GM19438 (cell line): ENCODE results near the gene FARP1.

Experiments
- ATAC-seq: cut with Tn5 transposase; IDR thresholded peaks from one replicate; pipeline ENCODE4 v1.9.1; 2021; ENCODE audit warnings: low read depth; ENCODE audit not compliant: unreplicated experiment

FARP1 gene

GRCh38 chr13:98200211-98200878 is 57.5 kb downstream of the FARP1 start:
- ATAC-seq: no peak

DNA sequence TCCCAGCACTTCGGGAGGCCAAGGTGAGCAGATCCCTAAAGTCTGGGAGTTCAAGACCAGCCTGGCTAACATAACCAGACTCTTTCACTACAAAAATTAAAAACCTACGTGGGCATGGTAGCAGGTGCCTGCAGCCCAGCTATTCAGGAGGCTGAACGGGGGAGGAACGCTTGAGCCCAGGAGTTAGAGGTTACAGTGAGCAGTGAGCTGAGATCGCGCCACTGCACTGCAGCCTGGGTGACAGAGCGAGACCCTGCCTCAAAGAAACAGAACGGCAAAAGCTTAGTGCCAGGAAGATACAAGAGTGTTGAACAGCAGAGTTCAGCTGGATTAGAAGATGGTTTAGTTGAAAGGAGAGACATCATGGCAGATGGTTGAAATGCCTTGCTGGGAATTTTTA is 58.3 kb downstream of the FARP1 start:
- no peak for ATAC-seq

DNA sequence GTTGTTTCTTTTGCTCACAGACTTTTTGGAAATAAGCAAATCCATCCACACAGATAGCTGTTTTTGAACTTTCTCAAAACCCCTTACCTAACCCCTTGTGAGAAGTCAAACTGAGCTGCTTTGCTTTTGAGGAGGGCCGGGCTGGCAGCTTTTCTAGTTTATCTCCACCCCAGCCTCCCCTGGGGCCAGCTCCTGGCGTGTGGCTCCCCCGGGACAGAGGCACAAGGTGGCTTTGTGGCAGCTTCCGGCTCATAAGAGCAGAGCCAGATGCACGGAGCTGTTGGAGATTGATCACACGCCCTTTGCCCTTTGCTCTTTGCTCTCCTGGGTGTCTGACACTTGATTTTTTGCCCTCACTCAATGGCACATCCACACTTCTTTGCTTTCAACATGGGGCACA is 59.1 kb downstream of the FARP1 start:
- no peak for ATAC-seq

DNA sequence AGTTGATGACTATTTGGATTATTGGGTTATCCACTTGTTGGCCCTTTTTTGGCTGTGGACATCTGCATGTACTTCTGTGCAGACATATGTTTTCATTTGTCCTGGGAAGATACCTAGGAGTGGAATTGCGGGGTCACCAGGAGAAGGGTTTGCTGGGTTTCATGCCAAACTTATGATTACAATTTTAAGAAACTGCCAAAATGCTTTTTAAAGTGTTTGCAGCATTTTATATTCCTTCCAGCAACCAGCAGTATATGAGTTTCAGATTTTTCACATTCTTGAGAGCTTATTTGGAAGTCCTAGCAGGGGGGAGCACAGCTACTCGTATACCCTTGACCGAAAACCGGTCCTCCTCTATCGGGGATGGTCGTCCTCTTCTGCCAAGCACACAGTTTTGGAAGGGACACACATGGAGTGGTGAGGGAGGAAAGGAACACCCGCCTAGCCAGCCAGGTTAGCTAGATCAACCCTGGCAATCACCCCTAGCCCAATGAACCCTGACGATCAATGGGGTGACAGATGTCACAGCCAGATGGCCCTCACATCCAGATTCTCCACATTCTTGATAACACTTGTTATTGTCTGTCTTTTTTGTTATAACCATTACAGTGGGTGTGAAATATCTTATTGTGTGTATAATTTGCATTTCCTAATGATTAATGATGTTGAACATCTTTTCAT is 60.9 kb downstream of the FARP1 start:
- ATAC-seq: no peak

GRCh38 chr13:98204546-98204945 is 61.7 kb downstream of the FARP1 start:
- no peak for ATAC-seq

DNA sequence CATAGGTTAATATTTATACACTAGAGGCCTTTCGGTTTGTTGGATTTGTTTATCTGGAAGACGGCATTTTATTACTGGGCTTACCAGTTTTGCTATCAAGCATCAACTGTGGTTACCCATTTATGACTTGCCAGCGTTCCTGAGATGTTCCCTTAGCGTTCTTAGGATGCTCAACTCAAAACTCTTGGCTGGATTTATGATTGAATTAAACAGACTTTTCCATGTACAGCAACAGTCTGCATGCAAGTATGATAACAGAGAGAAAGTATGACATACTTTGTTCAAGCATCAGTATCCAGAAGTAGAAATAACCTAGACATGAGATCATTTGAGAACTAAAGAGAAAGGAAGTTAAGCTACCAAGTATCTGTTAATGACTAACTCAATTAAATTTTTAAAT is 64.1 kb downstream of the FARP1 start:
- ATAC-seq: no peak

DNA sequence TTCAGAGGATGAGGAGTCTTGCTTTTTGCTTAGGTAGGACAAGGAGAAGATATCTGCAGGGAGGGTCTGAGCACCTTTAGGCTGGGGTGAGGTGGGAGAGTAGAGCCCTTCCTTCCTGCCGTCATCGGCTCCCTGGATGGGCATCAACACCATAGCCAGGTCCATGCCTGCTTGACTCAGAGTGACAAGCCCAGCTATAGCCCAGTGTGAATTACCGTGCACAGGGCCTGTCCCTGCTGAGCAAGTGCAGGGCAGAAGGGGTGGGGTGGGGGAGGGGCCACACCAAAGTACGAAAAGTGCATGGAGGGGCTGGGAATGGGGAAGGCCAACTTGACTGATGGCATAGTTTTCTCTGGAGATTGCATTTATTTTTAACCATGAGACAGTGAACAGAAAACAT is 64.5 kb downstream of the FARP1 start:
- ATAC-seq: no peak

- no peak for ATAC-seq
Measured at GRCh38 chr13:98208606-98209005, 65.7 kb downstream of the FARP1 start.

DNA sequence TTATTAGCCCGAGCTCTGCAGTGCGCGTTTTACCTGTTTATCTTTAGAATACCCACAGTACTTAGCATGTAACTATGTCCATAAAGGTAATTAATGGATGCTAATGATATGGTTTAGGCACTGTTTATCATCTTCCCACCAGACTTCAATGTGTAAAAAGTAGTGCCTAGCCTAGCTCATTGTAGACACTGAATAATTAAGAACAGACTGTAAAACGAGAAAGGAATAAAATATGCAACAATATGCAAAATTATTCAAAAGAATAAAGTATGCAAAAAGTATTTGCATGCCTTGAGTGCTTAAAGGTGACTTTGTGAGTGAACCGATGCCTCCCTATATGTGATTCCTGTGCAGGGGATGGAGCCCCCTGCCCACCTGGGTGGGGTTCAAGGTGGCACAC is 69.9 kb downstream of the FARP1 start:
- no peak for ATAC-seq

GRCh38 chr13:98213354-98213753 is 70.5 kb downstream of the FARP1 start:
- no peak for ATAC-seq

DNA sequence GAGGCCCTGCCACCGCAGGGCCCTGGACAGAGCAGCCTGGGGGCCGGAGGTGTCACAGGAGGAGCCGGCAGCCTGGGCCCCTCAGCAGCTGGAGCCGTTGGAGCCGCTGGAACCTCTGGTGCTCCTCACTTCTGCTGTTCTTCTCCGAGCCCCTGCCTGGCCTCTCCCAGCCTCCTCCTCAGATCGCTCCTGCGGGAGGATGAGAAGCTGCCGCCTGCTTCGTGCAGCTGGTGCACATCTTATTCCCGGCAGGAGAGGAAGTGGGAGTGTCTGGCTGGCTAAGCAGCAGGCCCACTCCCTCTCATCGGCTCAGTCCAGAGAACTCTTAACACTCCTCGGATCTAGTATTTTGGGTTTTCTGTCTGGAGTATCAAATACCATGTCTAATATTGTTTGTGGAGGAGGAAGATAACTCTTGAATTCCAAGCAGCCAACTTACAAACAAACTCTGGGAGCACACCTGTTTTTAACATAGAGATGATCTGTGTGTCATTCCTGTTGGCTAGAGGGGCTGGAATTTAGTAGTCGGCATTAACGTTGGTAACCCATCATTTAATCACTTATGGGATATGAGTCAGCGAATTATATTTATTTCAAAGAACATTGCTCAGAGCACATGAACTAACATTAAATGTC is 71.2 kb downstream of the FARP1 start:
- ATAC-seq: no peak

DNA sequence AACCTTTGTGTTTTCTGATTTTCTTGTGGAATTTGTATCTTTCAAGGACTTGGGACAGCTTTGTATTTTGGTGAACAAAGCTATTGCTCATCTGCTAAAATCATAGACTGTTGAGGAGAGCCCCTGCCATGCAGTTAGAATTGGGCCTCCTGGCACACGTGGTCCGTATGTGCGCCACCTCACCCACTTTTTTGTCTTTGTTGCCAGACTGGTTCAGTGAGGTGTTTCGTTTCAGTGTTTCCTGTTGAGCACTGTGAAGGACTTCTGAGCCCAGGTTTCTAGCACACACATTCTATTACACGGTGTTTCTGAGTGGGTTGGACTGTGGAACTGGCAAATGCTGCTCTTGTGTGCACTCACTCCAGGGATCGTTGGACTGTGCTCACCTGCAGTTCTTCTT is 71.8 kb downstream of the FARP1 start:
- ATAC-seq: no peak

- ATAC-seq: no peak
Measured at GRCh38 chr13:98215508-98215907, 72.6 kb downstream of the FARP1 start.

GRCh38 chr13:98216135-98216565 is 73.3 kb downstream of the FARP1 start:
- ATAC-seq: no peak

DNA sequence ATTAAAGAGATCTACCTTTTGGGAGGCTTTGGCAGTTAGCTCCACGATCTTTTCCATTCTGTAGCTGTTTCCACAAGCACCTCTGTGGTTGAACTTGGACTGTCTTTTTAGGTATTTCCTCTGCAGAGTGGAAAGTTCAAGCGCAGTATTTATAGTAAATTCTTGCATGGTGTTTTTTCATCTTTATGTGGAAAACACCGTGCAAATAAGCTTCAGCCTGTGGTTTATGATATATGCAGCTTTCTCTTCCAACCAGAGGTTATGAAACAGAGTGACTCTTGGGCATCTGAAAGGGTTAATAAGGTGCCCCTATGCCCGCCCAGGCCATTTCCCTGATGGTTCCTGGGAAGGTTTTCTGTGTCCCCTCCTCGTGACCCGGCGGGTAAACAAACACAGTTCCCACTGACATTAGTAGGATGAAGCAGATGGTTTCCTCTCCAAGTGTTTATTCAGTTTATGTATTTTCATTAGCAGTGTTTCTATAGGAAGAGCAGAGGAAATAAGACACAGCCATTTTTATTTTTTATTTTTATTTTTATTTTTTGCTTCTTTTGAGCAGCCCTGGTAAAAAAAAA is 73.9 kb downstream of the FARP1 start:
- ATAC-seq: no peak

DNA sequence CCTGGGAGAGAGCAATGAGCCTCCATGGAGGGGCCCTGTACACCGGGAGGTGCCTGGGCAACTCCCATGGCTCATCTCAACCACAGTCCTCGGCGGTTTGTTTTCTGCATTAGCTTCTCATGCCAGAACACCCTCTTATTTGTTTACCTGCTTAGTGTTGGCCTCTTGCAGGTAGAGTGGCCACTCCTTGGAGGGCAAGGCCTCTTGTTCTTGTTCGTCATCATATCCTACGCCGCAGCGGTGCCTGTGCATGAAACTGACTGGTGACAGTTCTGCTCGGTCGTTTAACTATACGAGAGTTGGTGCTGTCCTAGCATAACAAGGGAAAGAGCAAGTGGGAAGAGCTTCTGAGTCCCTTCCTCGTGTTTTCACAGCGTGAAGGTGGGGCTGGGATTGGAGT is 74.7 kb downstream of the FARP1 start:
- ATAC-seq: no peak

GRCh38 chr13:98219685-98220084 is 76.8 kb downstream of the FARP1 start:
- ATAC-seq: no peak

DNA sequence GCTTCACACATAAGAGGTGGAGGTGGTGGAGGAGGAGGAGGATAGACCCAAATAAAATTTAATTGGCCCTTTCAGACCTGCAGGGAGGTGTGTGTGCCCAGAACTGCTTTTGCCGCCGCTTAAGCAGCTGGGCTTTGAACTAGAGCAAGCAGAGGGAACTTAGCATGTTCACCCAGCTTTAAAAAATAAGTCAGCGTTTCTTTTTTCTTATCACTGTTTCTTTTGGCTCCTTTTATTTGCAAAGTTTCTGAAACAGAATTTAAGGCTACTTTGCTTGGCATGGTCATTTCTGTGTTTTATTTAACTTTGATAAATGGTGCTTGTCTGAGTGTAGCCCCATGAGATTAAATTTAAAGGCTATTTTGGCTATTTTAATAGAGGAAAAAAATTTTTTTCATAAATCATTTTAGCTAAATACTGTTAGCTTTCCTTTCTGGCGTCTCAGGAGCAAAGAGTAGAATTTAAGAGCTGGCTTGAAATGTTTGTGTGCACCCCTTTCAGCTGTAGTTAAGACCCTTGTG is 77.4 kb downstream of the FARP1 start:
- ATAC-seq: no peak

DNA sequence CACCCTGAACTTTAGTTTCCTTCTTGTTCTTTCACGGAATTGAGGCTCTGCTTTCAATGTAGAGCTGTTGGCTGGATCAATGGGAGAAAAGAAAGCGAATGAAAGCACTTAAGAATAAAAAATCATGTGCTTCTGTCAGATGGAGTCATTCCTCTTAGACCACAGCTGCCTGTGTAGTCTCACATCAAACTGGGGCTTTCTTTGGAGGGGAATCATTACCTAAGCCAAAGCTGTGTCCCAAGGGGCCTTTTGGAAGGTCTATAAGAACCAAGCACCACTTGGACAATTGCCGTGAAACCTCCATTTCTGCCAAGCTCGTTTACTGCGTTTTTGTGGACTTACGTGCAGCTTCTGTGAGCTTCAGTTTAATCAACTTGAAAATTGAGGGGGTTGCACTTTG is 78.3 kb downstream of the FARP1 start:
- no peak for ATAC-seq

DNA sequence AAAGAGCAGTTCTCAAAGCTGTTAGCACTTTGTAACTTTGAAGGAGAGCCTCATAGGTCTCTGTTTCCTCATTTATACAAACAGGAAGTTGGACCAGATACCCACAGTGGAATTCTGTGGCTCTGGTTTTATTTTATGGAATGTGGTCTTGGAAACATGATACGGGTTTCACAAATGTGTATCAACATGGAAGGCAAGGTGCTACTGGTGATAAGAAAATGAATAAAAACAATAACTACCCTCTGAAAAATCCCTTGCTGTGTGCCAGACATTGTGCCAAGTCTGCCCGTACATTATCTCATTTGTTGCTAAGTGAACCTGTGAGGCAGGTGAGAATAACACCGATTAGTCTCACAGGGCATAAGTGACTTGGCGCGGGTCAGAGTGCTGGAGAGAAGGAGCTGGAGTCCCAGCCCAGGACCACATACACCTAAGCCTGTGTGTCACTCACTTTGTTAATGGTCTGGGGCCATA is 79.2 kb downstream of the FARP1 start:
- no peak for ATAC-seq

GRCh38 chr13:98222816-98223215 is 79.9 kb downstream of the FARP1 start:
- no peak for ATAC-seq
